HEK293 (cell line): Measurements from ENCODE around the gene PRDM5.

ENCODE experiments used
- CTCF ChIA-PET: fragments of 350-600 bp; formaldehyde crosslinking; extraction: SDS; loops from one replicate; lab custom pipeline; 2021; ENCODE audit warnings: antibody characterized with exemption; lab: Yijun Ruan, JAX
- POLR2A ChIA-PET: fragments of 300-600 bp; formaldehyde crosslinking; extraction: SDS; loops from one replicate; lab custom pipeline; 2020; ENCODE audit warnings: antibody characterized with exemption, inconsistent platforms; lab: Yijun Ruan, JAX
- H3K27ac ChIP-seq: fragments of 200-500 bp; sonication (Bioruptor generic); 2 replicates; pipeline ENCODE4 v1.5.1; 2014; ENCODE audit warnings: low read depth, low read length, control low read depth, inconsistent platforms; ENCODE audit errors: extremely low read depth
- H3K36me3 ChIP-seq, 2 experiments: fragments of 200-500 bp in 1 of 2; sonication (Bioruptor generic) in 1 of 2; 1 replicate in 1 of 2; 2 replicates in 1 of 2; pipeline ENCODE4 v1.5.1; 2014 to 2017; ENCODE audit warnings: inconsistent platforms in 2 of 2, low read length in 2 of 2; ENCODE audit not compliant: control insufficient read depth in 2 of 2, insufficient read depth in 1 of 2
- H3K4me1 ChIP-seq: fragments of 200-500 bp; sonication (Bioruptor generic); 2 replicates; pipeline ENCODE4 v1.5.1; 2014; ENCODE audit warnings: mild to moderate bottlenecking, low read length, inconsistent platforms; ENCODE audit not compliant: control insufficient read depth, insufficient read depth
- H3K4me3 ChIP-seq: 2 replicates; pipeline ENCODE4 v1.5.1; 2011; ENCODE audit warnings: low read depth, mild to moderate bottlenecking, control low read depth, low read length, moderate library complexity
- H3K9me3 ChIP-seq: fragments of 200-500 bp; sonication (Bioruptor generic); 2 replicates; pipeline ENCODE4 v1.5.1; 2014; ENCODE audit warnings: low read depth, low read length, inconsistent platforms; ENCODE audit not compliant: control insufficient read depth, insufficient read depth
- GLIS1 ChIP-seq: fragments of 450-650 bp; formaldehyde crosslinking; IDR thresholded peaks from 2 replicates; pipeline ENCODE4 v1.5.1; 2016; ENCODE audit warnings: missing biosample characterization, missing genetic modification characterization
- KLF8 ChIP-seq: fragments of 450-650 bp; formaldehyde crosslinking; IDR thresholded peaks from 2 replicates; pipeline ENCODE4 v1.5.1; 2016; ENCODE audit warnings: missing biosample characterization, missing genetic modification characterization
- KLF9 ChIP-seq: fragments of 450-650 bp; formaldehyde crosslinking; IDR thresholded peaks from 2 replicates; pipeline ENCODE4 v1.5.1; 2016; ENCODE audit warnings: missing biosample characterization, missing genetic modification characterization, low read depth
- SCRT2 ChIP-seq: fragments of 450-650 bp; formaldehyde crosslinking; IDR thresholded peaks from 2 replicates; pipeline ENCODE4 v1.5.1; 2016; ENCODE audit warnings: missing biosample characterization, missing genetic modification characterization
- ZBTB48 ChIP-seq: fragments of 450-650 bp; formaldehyde crosslinking; IDR thresholded peaks from 2 replicates; pipeline ENCODE4 v1.5.1; 2016; ENCODE audit warnings: missing biosample characterization, missing genetic modification characterization
- ZNF121 ChIP-seq: fragments of 450-650 bp; formaldehyde crosslinking; IDR thresholded peaks from 2 replicates; pipeline ENCODE4 v1.5.1; 2016; ENCODE audit warnings: missing biosample characterization, missing genetic modification characterization
- ZNF16 ChIP-seq: fragments of 450-650 bp; formaldehyde crosslinking; IDR thresholded peaks from 2 replicates; pipeline ENCODE4 v1.5.1; 2016; ENCODE audit warnings: low read depth, missing biosample characterization, missing genetic modification characterization
- ZNF175 ChIP-seq: fragments of 450-650 bp; formaldehyde crosslinking; IDR thresholded peaks from 2 replicates; pipeline ENCODE4 v1.5.1; 2016; ENCODE audit warnings: missing biosample characterization, missing genetic modification characterization
- ZNF311 ChIP-seq: fragments of 450-650 bp; formaldehyde crosslinking; IDR thresholded peaks from 2 replicates; pipeline ENCODE4 v1.5.1; 2017; ENCODE audit warnings: missing biosample characterization, missing genetic modification characterization, borderline replicate concordance
- ZNF391 ChIP-seq: fragments of 450-650 bp; formaldehyde crosslinking; IDR thresholded peaks from 2 replicates; pipeline ENCODE4 v1.5.1; 2016; ENCODE audit warnings: low read depth, missing biosample characterization, missing genetic modification characterization, borderline replicate concordance
- ZNF404 ChIP-seq: fragments of 450-650 bp; formaldehyde crosslinking; IDR thresholded peaks from 2 replicates; pipeline ENCODE4 v1.5.1; 2017; ENCODE audit warnings: missing biosample characterization, missing genetic modification characterization
- ZNF561 ChIP-seq: fragments of 450-650 bp; IDR thresholded peaks from 2 replicates; pipeline ENCODE4 v1.5.1; 2018; ENCODE audit warnings: missing biosample characterization, missing genetic modification characterization, borderline replicate concordance
- ZNF654 ChIP-seq: fragments of 450-650 bp; formaldehyde crosslinking; IDR thresholded peaks from 2 replicates; pipeline ENCODE4 v1.5.1; 2016; ENCODE audit warnings: low read depth, missing biosample characterization, missing genetic modification characterization
- TF ChIP-seq, protein P1 (sequence below): fragments of 450-650 bp; formaldehyde crosslinking; IDR thresholded peaks from 2 replicates; pipeline ENCODE4 v1.5.1; 2017; ENCODE audit warnings: missing biosample characterization, missing genetic modification characterization
- TF ChIP-seq, protein P2 (sequence below): fragments of 450-650 bp; formaldehyde crosslinking; IDR thresholded peaks from 2 replicates; pipeline ENCODE4 v1.5.1; 2016; ENCODE audit warnings: missing biosample characterization, missing genetic modification characterization
- TF ChIP-seq, protein P3 (sequence below): fragments of 450-650 bp; formaldehyde crosslinking; IDR thresholded peaks from 2 replicates; pipeline ENCODE4 v1.5.1; 2016; ENCODE audit warnings: missing biosample characterization, missing genetic modification characterization
- TF ChIP-seq, protein P4 (sequence below): fragments of 450-650 bp; formaldehyde crosslinking; IDR thresholded peaks from 2 replicates; pipeline ENCODE4 v1.5.1; 2016; ENCODE audit warnings: missing biosample characterization, missing genetic modification characterization
- TF ChIP-seq, protein P5 (sequence below): fragments of 450-650 bp; formaldehyde crosslinking; conservative IDR thresholded peaks from 2 replicates; pipeline ENCODE4 v1.5.1; 2016; ENCODE audit warnings: low read depth, missing biosample characterization, missing genetic modification characterization

The PRDM5 gene

DNA sequence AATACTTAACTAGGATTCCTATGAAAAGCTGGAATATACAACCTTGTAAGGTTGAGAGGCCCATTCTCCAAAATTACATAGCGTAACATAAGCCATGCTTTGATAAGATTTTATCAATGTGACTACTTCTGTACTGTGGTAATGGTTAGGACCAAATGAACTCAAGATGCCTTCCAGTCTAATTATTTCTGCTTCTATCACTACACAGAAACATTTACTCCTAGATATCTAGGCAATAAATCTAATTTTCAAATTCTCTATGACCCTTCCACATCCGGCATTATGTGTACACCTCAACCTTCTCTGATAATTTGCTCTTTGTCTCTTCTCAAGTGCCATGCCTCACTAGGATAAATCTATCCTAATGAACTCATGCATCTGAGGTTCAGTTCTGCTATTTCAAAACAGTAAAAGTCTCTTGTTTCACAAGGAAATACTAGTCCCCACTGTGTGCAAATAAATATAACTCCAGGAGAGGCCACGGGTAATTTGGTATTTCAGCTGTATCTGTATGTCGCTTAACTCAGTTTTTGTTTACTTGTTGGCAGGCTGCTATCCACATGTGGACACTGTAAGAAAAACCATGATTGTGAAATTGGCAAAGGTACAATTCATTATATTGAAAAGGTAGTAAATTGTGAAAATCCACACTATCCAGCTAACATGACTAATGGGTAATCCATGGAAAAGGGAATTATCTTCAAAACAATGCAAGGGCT, 93.3 kb downstream of the PRDM5 start (continued):
- TF ChIP-seq, protein P1, sequence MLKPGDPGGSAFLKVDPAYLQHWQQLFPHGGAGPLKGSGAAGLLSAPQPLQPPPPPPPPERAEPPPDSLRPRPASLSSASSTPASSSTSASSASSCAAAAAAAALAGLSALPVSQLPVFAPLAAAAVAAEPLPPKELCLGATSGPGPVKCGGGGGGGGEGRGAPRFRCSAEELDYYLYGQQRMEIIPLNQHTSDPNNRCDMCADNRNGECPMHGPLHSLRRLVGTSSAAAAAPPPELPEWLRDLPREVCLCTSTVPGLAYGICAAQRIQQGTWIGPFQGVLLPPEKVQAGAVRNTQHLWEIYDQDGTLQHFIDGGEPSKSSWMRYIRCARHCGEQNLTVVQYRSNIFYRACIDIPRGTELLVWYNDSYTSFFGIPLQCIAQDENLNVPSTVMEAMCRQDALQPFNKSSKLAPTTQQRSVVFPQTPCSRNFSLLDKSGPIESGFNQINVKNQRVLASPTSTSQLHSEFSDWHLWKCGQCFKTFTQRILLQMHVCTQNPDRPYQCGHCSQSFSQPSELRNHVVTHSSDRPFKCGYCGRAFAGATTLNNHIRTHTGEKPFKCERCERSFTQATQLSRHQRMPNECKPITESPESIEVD (tag by site-specific recombination): peak; percentile 69
- TF ChIP-seq ZNF311 (tag by site-specific recombination) (no peak), ZNF391 (tag by site-specific recombination) (no peak), ZNF654 (tag by site-specific recombination) (no peak), ZNF561 (tag by site-specific recombination) (0 out of 2 replicates have a peak, but pooled peaks have one; percentile 43), KLF9 (tag by site-specific recombination) (no peak), GLIS1 (tag by site-specific recombination) (no peak)
- TF ChIP-seq, protein P2, sequence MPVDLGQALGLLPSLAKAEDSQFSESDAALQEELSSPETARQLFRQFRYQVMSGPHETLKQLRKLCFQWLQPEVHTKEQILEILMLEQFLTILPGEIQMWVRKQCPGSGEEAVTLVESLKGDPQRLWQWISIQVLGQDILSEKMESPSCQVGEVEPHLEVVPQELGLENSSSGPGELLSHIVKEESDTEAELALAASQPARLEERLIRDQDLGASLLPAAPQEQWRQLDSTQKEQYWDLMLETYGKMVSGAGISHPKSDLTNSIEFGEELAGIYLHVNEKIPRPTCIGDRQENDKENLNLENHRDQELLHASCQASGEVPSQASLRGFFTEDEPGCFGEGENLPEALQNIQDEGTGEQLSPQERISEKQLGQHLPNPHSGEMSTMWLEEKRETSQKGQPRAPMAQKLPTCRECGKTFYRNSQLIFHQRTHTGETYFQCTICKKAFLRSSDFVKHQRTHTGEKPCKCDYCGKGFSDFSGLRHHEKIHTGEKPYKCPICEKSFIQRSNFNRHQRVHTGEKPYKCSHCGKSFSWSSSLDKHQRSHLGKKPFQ (tag by site-specific recombination): no peak
- TF ChIP-seq, all 188 proteins: peak for 11

DNA sequence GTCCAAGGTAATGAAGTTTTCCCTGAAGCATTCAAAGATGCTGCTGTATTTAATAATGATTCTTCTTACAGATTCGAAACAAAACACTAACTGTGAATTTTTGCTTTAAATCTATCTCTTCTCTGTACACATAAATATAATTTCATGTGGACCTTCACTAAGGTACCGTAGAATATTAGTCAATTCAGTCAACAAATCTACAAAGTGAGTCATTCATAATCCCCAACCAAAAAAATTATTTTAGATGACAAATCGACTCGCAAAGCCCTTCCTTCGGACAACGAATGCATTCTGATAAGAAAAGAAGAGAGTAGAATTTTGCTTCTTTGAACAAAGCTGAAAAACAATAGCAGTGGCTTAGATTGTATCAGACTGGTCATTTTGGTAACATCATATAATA, 95.7 kb downstream of the PRDM5 start:
- no peak for TF ChIP-seq SCRT2 (tag by site-specific recombination)
- no peak for TF ChIP-seq ZNF121 (tag by site-specific recombination)
- TF ChIP-seq ZNF404 (tag by site-specific recombination): no peak
- TF ChIP-seq, protein P3, sequence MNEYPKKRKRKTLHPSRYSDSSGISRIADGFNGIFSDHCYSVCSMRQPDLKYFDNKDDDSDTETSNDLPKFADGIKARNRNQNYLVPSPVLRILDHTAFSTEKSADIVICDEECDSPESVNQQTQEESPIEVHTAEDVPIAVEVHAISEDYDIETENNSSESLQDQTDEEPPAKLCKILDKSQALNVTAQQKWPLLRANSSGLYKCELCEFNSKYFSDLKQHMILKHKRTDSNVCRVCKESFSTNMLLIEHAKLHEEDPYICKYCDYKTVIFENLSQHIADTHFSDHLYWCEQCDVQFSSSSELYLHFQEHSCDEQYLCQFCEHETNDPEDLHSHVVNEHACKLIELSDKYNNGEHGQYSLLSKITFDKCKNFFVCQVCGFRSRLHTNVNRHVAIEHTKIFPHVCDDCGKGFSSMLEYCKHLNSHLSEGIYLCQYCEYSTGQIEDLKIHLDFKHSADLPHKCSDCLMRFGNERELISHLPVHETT (tag by site-specific recombination): no peak
- no peak for TF ChIP-seq ZNF175 (tag by site-specific recombination)
- TF ChIP-seq ZNF654 (tag by site-specific recombination): no peak
- no peak for TF ChIP-seq ZBTB48 (tag by site-specific recombination)
- no peak for TF ChIP-seq ZNF16 (tag by site-specific recombination)
- TF ChIP-seq, protein P4, sequence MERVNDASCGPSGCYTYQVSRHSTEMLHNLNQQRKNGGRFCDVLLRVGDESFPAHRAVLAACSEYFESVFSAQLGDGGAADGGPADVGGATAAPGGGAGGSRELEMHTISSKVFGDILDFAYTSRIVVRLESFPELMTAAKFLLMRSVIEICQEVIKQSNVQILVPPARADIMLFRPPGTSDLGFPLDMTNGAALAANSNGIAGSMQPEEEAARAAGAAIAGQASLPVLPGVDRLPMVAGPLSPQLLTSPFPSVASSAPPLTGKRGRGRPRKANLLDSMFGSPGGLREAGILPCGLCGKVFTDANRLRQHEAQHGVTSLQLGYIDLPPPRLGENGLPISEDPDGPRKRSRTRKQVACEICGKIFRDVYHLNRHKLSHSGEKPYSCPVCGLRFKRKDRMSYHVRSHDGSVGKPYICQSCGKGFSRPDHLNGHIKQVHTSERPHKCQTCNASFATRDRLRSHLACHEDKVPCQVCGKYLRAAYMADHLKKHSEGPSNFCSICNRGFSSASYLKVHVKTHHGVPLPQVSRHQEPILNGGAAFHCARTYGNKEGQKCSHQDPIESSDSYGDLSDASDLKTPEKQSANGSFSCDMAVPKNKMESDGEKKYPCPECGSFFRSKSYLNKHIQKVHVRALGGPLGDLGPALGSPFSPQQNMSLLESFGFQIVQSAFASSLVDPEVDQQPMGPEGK (tag by site-specific recombination): no peak
- TF ChIP-seq KLF8 (tag by site-specific recombination): no peak
- TF ChIP-seq, protein P5, sequence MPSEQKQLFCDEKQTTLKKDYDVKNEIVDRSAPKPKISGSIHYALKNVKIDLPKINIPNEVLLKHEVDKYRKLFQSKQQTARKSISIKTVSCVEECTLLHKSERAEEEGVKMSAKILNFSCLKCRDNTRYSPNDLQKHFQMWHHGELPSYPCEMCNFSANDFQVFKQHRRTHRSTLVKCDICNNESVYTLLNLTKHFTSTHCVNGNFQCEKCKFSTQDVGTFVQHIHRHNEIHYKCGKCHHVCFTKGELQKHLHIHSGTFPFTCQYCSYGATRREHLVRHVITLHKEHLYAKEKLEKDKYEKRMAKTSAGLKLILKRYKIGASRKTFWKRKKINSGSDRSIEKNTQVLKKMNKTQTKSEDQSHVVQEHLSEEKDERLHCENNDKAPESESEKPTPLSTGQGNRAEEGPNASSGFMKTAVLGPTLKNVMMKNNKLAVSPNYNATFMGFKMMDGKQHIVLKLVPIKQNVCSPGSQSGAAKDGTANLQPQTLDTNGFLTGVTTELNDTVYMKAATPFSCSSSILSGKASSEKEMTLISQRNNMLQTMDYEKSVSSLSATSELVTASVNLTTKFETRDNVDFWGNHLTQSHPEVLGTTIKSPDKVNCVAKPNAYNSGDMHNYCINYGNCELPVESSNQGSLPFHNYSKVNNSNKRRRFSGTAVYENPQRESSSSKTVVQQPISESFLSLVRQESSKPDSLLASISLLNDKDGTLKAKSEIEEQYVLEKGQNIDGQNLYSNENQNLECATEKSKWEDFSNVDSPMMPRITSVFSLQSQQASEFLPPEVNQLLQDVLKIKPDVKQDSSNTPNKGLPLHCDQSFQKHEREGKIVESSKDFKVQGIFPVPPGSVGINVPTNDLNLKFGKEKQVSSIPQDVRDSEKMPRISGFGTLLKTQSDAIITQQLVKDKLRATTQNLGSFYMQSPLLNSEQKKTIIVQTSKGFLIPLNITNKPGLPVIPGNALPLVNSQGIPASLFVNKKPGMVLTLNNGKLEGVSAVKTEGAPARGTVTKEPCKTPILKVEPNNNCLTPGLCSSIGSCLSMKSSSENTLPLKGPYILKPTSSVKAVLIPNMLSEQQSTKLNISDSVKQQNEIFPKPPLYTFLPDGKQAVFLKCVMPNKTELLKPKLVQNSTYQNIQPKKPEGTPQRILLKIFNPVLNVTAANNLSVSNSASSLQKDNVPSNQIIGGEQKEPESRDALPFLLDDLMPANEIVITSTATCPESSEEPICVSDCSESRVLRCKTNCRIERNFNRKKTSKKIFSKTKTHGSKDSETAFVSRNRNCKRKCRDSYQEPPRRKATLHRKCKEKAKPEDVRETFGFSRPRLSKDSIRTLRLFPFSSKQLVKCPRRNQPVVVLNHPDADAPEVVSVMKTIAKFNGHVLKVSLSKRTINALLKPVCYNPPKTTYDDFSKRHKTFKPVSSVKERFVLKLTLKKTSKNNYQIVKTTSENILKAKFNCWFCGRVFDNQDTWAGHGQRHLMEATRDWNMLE (tag by site-specific recombination): no peak
- H3K4me1 ChIP-seq: 0 out of 2 replicates have a peak, but pooled peaks cover 3% of the 10 kb centered on the region
- ChIA-PET CTCF (no interaction called here), POLR2A (no interaction called here)
- H3K27ac ChIP-seq: no peak overlapping the region
- H3K4me3 ChIP-seq: no peak overlapping the region
- H3K36me3 ChIP-seq: no peaks in the 10 kb centered on the region
- no peaks in the 10 kb centered on the region for H3K9me3 ChIP-seq
